ENCODE results near the gene UPK3BL2.
"Not testable (repeated sequence)": the region's sequence is repeated elsewhere in the genome, so short reads cannot be mapped to it uniquely, and the experiment has no call there.

UPK3BL2 gene

DNA sequence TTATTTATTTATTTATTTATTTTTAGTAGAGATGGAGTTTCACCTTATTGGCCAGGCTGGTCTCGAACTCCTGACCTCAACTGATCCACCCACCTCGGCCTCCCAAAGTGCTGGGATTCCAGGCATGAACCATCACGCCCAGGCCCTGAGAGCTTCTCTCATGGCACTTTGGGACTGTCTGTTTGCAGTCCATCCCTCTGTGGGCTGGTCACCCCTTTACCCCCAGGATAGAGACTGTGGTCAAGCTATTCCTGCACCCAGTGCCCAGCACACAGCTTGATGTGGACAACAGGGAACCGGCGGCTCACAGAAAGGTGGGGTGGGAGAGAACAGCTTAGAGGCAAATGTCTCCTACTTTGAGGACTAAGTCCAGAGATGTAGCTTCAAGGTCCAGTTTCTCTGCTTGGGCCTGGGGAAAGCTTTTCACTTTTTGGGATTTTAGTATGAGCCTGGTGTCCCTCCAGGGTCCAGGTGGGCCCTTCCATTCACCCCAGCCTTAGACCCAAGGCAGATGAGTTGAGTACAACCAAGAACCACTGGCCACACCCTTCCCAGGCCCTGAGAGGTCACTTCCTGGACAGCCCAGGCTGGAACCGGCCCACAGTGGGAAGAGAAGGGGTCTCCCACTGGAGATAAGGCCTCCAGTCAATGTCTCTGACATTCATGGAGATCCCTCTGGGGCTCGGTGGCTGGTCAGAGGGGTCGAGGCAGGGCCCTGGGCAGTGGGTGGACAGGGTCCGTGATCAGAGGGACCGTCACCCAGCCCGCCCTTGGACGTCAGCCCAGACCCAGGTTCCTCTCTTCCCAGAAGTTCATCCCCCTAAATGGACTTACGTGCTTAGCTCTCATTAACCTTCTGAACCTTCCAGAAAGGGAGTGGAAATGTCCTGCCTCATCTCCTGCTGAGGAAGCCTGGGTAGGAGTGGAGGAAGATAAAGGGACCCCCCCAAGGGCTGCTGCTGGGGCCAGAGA lies 15.4 kb downstream of the UPK3BL2 start:
- not testable (repeated sequence) for H2AFZ ChIP-seq (ENCODE audit: low read length, unreplicated experiment); H3K79me2 ChIP-seq (ENCODE audit: control insufficient read depth, insufficient read depth, low read length, unreplicated experiment); H3K4me3 ChIP-seq (ENCODE audit: low read depth, low read length); H3K27ac ChIP-seq (ENCODE audit: low read depth, low read length); H3K27me3 ChIP-seq (ENCODE audit: insufficient read depth, low read length); H3K36me3 ChIP-seq (ENCODE audit: insufficient read depth, low read length); H3K4me1 ChIP-seq (ENCODE audit: control insufficient read depth, insufficient read depth, low read length, unreplicated experiment)

GRCh38 chr7:102527182-102527581 lies 16.3 kb downstream of the UPK3BL2 start:
- not testable (repeated sequence) for H3K4me3 ChIP-seq (ENCODE audit: low read depth, low read length); H3K27ac ChIP-seq (ENCODE audit: low read depth, low read length); H2AFZ ChIP-seq (ENCODE audit: low read length, unreplicated experiment); H3K4me1 ChIP-seq (ENCODE audit: control insufficient read depth, insufficient read depth, low read length, unreplicated experiment); H3K36me3 ChIP-seq (ENCODE audit: insufficient read depth, low read length); H3K79me2 ChIP-seq (ENCODE audit: control insufficient read depth, insufficient read depth, low read length, unreplicated experiment); H3K27me3 ChIP-seq (ENCODE audit: insufficient read depth, low read length)

DNA sequence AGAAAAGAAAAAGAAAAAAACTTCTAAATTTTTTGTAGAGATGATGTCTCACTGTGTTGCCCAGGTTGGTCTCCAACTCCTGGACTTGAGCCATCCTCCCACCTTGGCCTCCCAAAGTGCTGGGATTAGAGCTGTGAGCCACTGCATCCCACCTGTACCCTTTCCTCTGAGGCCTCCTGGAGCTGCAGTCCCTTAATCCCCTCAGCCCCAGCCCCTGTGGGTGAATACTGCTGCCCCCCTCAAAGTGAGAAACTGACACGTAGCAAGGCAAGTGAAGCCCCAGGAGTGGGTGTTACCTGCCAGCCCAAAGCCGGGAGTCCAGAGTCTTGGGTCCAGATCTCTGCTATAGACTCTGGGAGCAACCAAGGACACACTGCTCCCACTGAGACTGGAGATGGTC lies 18.7 kb downstream of the UPK3BL2 start:
- not testable (repeated sequence) for H3K79me2 ChIP-seq (ENCODE audit: control insufficient read depth, insufficient read depth, low read length, unreplicated experiment); H3K27me3 ChIP-seq (ENCODE audit: insufficient read depth, low read length); H3K36me3 ChIP-seq (ENCODE audit: insufficient read depth, low read length); H3K27ac ChIP-seq (ENCODE audit: low read depth, low read length); H2AFZ ChIP-seq (ENCODE audit: low read length, unreplicated experiment); H3K4me1 ChIP-seq (ENCODE audit: control insufficient read depth, insufficient read depth, low read length, unreplicated experiment); H3K4me3 ChIP-seq (ENCODE audit: low read depth, low read length)

GRCh38 chr7:102520797-102521196 lies 22.7 kb downstream of the UPK3BL2 start:
- H3K27me3 ChIP-seq (ENCODE audit: insufficient read depth, low read length); H2AFZ ChIP-seq (ENCODE audit: low read length, unreplicated experiment); H3K79me2 ChIP-seq (ENCODE audit: control insufficient read depth, insufficient read depth, low read length, unreplicated experiment); H3K4me1 ChIP-seq (ENCODE audit: control insufficient read depth, insufficient read depth, low read length, unreplicated experiment); H3K27ac ChIP-seq (ENCODE audit: low read depth, low read length); H3K36me3 ChIP-seq (ENCODE audit: insufficient read depth, low read length); H3K4me3 ChIP-seq (ENCODE audit: low read depth, low read length): not testable (repeated sequence)

DNA sequence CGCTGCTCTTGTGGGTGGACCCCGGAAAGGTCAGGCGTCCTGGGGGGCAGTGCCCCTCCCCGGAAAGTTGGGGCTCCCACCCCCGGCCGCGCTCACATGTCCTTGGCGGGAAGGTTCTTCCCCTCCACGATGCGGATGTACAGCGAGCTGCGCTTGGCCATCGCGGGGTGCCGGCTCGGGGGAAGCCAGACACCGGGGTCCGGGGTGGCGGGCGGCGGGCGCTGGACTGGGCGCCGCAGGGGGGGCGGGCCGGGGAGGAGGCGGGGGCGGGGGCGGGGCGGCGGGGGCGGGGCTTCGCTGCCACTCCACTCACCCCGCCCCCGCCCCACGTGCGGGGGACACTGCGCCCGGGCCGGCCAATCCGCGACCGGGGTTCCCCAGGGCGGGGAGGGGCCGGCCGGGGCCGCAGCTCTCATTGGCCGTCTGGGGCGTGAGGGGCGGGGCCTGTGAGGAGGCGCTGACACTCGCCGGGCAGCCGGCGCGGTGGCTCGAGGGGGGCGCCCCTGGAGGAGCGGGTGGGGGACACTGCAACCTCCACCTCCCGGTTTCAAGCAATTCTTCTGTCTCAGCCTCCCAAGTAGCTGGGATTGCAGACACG lies 25.8 kb downstream of the UPK3BL2 start, which contains the start of gene RASA4B:
RASA4B (minus strand) TSS at position 228 of the 598 bp plus-strand sequence; CDS start at position 161, 67 bp downstream.
- H3K4me3 ChIP-seq (ENCODE audit: low read depth, low read length); H3K4me1 ChIP-seq (ENCODE audit: control insufficient read depth, insufficient read depth, low read length, unreplicated experiment): not testable (repeated sequence)

DNA sequence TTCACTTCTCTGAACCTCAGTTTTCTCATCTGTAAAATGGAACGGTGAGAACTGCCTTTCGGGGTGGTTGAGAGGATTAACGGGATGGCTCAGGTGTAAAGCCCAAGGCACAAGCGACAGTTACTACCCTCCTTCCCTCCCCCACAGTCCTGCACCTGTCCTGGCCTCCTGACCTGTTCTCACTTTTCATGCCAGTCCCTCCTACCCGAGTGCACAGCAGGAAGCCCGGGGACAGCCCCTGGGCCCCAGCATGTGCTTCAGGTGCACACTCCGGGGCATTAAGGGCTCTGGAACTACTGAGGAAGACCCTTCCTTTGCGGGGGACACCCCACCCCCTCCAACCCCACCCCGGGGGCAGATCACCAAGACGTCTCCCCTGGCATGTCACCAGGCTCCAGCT lies 26.5 kb downstream of the UPK3BL2 start:
- H3K27me3 ChIP-seq (ENCODE audit: insufficient read depth, low read length); H3K4me1 ChIP-seq (ENCODE audit: control insufficient read depth, insufficient read depth, low read length, unreplicated experiment); H2AFZ ChIP-seq (ENCODE audit: low read length, unreplicated experiment); H3K79me2 ChIP-seq (ENCODE audit: control insufficient read depth, insufficient read depth, low read length, unreplicated experiment); H3K4me3 ChIP-seq (ENCODE audit: low read depth, low read length); H3K27ac ChIP-seq (ENCODE audit: low read depth, low read length); H3K36me3 ChIP-seq (ENCODE audit: insufficient read depth, low read length): not testable (repeated sequence)

More for the DNA sequence above, 25.8 kb downstream of the UPK3BL2 start, which contains the start of gene RASA4B:
- H3K36me3 ChIP-seq (ENCODE audit: insufficient read depth, low read length); H2AFZ ChIP-seq (ENCODE audit: low read length, unreplicated experiment); H3K27me3 ChIP-seq (ENCODE audit: insufficient read depth, low read length); H3K27ac ChIP-seq (ENCODE audit: low read depth, low read length); H3K79me2 ChIP-seq (ENCODE audit: control insufficient read depth, insufficient read depth, low read length, unreplicated experiment): not testable (repeated sequence)

GRCh38 chr7:102515889-102516288 lies 27.6 kb downstream of the UPK3BL2 start:
- not testable (repeated sequence) for H3K27ac ChIP-seq (ENCODE audit: low read depth, low read length); H2AFZ ChIP-seq (ENCODE audit: low read length, unreplicated experiment); H3K4me3 ChIP-seq (ENCODE audit: low read depth, low read length); H3K79me2 ChIP-seq (ENCODE audit: control insufficient read depth, insufficient read depth, low read length, unreplicated experiment); H3K36me3 ChIP-seq (ENCODE audit: insufficient read depth, low read length); H3K4me1 ChIP-seq (ENCODE audit: control insufficient read depth, insufficient read depth, low read length, unreplicated experiment); H3K27me3 ChIP-seq (ENCODE audit: insufficient read depth, low read length)

- not testable (repeated sequence) for H3K4me3 ChIP-seq (ENCODE audit: low read depth, low read length); H3K4me1 ChIP-seq (ENCODE audit: control insufficient read depth, insufficient read depth, low read length, unreplicated experiment); H3K36me3 ChIP-seq (ENCODE audit: insufficient read depth, low read length); H3K79me2 ChIP-seq (ENCODE audit: control insufficient read depth, insufficient read depth, low read length, unreplicated experiment); H3K27ac ChIP-seq (ENCODE audit: low read depth, low read length); H2AFZ ChIP-seq (ENCODE audit: low read length, unreplicated experiment); H3K27me3 ChIP-seq (ENCODE audit: insufficient read depth, low read length)
Measured at GRCh38 chr7:102514881-102515721, 28.4 kb downstream of the UPK3BL2 start.

DNA sequence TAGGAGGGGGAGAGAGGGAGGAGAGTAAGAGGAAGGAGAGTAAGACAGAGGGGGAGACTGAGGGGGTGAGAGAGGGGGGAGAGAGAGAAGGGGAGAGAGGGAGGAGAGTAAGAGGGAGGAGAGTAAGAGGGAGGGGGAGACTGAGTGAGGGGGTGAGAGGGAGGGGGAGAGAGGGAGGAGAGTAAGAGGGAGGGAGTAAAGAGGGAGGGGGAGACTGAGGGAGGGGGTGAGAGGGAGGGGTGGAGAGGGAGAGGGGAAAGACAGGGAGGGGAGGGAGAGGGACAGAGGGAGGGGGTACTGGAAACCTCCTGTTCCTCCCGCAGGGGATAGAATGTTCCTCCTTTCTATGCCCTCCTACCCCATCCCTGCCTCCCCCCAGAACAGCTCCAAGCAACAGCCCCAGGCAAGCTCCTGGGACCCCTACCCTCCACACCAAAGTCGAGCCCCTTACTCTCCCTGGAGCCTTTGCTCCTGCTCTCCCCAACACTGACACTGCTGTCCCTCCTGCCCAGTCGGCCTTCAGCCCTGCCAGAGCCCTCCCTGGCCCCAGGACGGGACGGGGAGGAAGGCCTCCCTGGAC lies 30.8 kb downstream of the UPK3BL2 start:
- H3K4me3 ChIP-seq (ENCODE audit: low read depth, low read length) = peak overlapping the region; percentile 36; the same call in 1 of the 2 replicates
- H3K79me2 ChIP-seq (ENCODE audit: control insufficient read depth, insufficient read depth, low read length, unreplicated experiment); H2AFZ ChIP-seq (ENCODE audit: low read length, unreplicated experiment); H3K27me3 ChIP-seq (ENCODE audit: insufficient read depth, low read length); H3K4me1 ChIP-seq (ENCODE audit: control insufficient read depth, insufficient read depth, low read length, unreplicated experiment); H3K36me3 ChIP-seq (ENCODE audit: insufficient read depth, low read length): not testable (repeated sequence)
- 0 out of 2 replicates have a peak overlapping the region, but pooled peaks have one; percentile 14 for H3K27ac ChIP-seq (ENCODE audit: low read depth, low read length)

GRCh38 chr7:102511860-102512522 lies 31.5 kb downstream of the UPK3BL2 start:
- Histone ChIP-seq H3K4me3 (ENCODE audit: low read depth, low read length) (0 out of 2 replicates have a peak overlapping the region, but pooled peaks have one; percentile 36), H3K27ac (ENCODE audit: low read depth, low read length) (0 out of 2 replicates have a peak overlapping the region, but pooled peaks have one; percentile 14)
- H2AFZ ChIP-seq (ENCODE audit: low read length, unreplicated experiment) = not testable (repeated sequence)

More at GRCh38 chr7:102511860-102512522, 31.5 kb downstream of the UPK3BL2 start:
- H3K79me2 ChIP-seq (ENCODE audit: control insufficient read depth, insufficient read depth, low read length, unreplicated experiment); H3K36me3 ChIP-seq (ENCODE audit: insufficient read depth, low read length); H3K27me3 ChIP-seq (ENCODE audit: insufficient read depth, low read length); H3K4me1 ChIP-seq (ENCODE audit: control insufficient read depth, insufficient read depth, low read length, unreplicated experiment): not testable (repeated sequence)

Data from ACC112 (cell line).